HEK293 (cell line): ENCODE results near the gene C3orf20.
A peak's percentile ranks its signal among the peaks of the same experiment; 100 is the strongest.

Experiments
- CTCF ChIA-PET: fragments of 350-600 bp; formaldehyde crosslinking; extraction: SDS; loops from one replicate; lab custom pipeline; 2021; ENCODE audit warnings: antibody characterized with exemption; lab: Yijun Ruan, JAX
- POLR2A ChIA-PET: fragments of 300-600 bp; formaldehyde crosslinking; extraction: SDS; loops from one replicate; lab custom pipeline; 2020; ENCODE audit warnings: antibody characterized with exemption, inconsistent platforms; lab: Yijun Ruan, JAX
- H3K27ac ChIP-seq: fragments of 200-500 bp; sonication (Bioruptor generic); 2 replicates; pipeline ENCODE4 v1.5.1; 2014; ENCODE audit warnings: low read depth, low read length, control low read depth, inconsistent platforms; ENCODE audit errors: extremely low read depth
- H3K36me3 ChIP-seq, 2 experiments: fragments of 200-500 bp in 1 of 2; sonication (Bioruptor generic) in 1 of 2; 1 replicate in 1 of 2; 2 replicates in 1 of 2; pipeline ENCODE4 v1.5.1; 2014 to 2017; ENCODE audit warnings: inconsistent platforms in 2 of 2, low read length in 2 of 2; ENCODE audit not compliant: control insufficient read depth in 2 of 2, insufficient read depth in 1 of 2
- H3K4me1 ChIP-seq: fragments of 200-500 bp; sonication (Bioruptor generic); 2 replicates; pipeline ENCODE4 v1.5.1; 2014; ENCODE audit warnings: mild to moderate bottlenecking, low read length, inconsistent platforms; ENCODE audit not compliant: control insufficient read depth, insufficient read depth
- H3K4me3 ChIP-seq: 2 replicates; pipeline ENCODE4 v1.5.1; 2011; ENCODE audit warnings: low read depth, mild to moderate bottlenecking, control low read depth, low read length, moderate library complexity
- H3K9me3 ChIP-seq: fragments of 200-500 bp; sonication (Bioruptor generic); 2 replicates; pipeline ENCODE4 v1.5.1; 2014; ENCODE audit warnings: low read depth, low read length, inconsistent platforms; ENCODE audit not compliant: control insufficient read depth, insufficient read depth
- TRIM28 ChIP-seq: IDR thresholded peaks from 2 replicates; pipeline ENCODE4 v1.6.1; 2011; ENCODE audit warnings: low read length, control low read depth, borderline replicate concordance
- ZNF10 ChIP-seq: fragments of 450-650 bp; formaldehyde crosslinking; IDR thresholded peaks from 2 replicates; pipeline ENCODE4 v1.5.1; 2017; ENCODE audit warnings: missing biosample characterization, missing genetic modification characterization
- ZNF169 ChIP-seq: fragments of 450-650 bp; formaldehyde crosslinking; IDR thresholded peaks from 2 replicates; pipeline ENCODE4 v1.5.1; 2016; ENCODE audit warnings: missing biosample characterization, missing genetic modification characterization
- ZNF202 ChIP-seq: fragments of 450-650 bp; formaldehyde crosslinking; IDR thresholded peaks from 2 replicates; pipeline ENCODE4 v1.5.1; 2016; ENCODE audit warnings: missing biosample characterization, missing genetic modification characterization, borderline replicate concordance
- ZNF211 ChIP-seq: fragments of 450-650 bp; formaldehyde crosslinking; IDR thresholded peaks from 2 replicates; pipeline ENCODE4 v1.5.1; 2016; ENCODE audit warnings: low read depth, missing biosample characterization, missing genetic modification characterization
- ZNF214 ChIP-seq: fragments of 450-650 bp; formaldehyde crosslinking; IDR thresholded peaks from 2 replicates; pipeline ENCODE4 v1.5.1; 2017; ENCODE audit warnings: missing biosample characterization, mild to moderate bottlenecking, missing genetic modification characterization, borderline replicate concordance
- ZNF302 ChIP-seq: fragments of 450-650 bp; formaldehyde crosslinking; IDR thresholded peaks from 2 replicates; pipeline ENCODE4 v1.5.1; 2016; ENCODE audit warnings: missing biosample characterization, missing genetic modification characterization, low read depth
- ZNF600 ChIP-seq: fragments of 450-650 bp; formaldehyde crosslinking; IDR thresholded peaks from 2 replicates; pipeline ENCODE4 v1.5.1; 2016; ENCODE audit warnings: missing biosample characterization, missing genetic modification characterization
- ZNF677 ChIP-seq: fragments of 450-650 bp; IDR thresholded peaks from 2 replicates; pipeline ENCODE4 v1.5.0; 2018; ENCODE audit warnings: missing biosample characterization, mild to moderate bottlenecking, missing genetic modification characterization, moderate library complexity
- ZNF777 ChIP-seq: fragments of 450-650 bp; formaldehyde crosslinking; IDR thresholded peaks from 2 replicates; pipeline ENCODE4 v1.5.1; 2017; ENCODE audit warnings: missing biosample characterization, missing genetic modification characterization, borderline replicate concordance
- TF ChIP-seq, protein P1 (sequence below): fragments of 450-650 bp; formaldehyde crosslinking; IDR thresholded peaks from 2 replicates; pipeline ENCODE4 v1.5.1; 2017; ENCODE audit warnings: missing biosample characterization, missing genetic modification characterization
- TF ChIP-seq, protein P2 (sequence below): fragments of 450-650 bp; formaldehyde crosslinking; IDR thresholded peaks from 2 replicates; pipeline ENCODE4 v1.5.1; 2016; ENCODE audit warnings: missing biosample characterization, missing genetic modification characterization
- TF ChIP-seq, protein P3 (sequence below): fragments of 450-650 bp; formaldehyde crosslinking; optimal IDR thresholded peaks from 2 replicates; pipeline ENCODE3; 2016; ENCODE audit warnings: missing biosample characterization, mild to moderate bottlenecking, missing genetic modification characterization
- TF ChIP-seq, protein P4 (sequence below): fragments of 450-650 bp; formaldehyde crosslinking; IDR thresholded peaks from 2 replicates; pipeline ENCODE4 v1.5.1; 2016; ENCODE audit warnings: missing biosample characterization, missing genetic modification characterization
- TF ChIP-seq, protein P5 (sequence below): fragments of 450-650 bp; formaldehyde crosslinking; IDR thresholded peaks from 2 replicates; pipeline ENCODE4 v1.5.1; 2016; ENCODE audit warnings: missing biosample characterization, missing genetic modification characterization
- TF ChIP-seq, protein P6 (sequence below): fragments of 450-650 bp; formaldehyde crosslinking; IDR thresholded peaks from 2 replicates; pipeline ENCODE4 v1.5.1; 2016; ENCODE audit warnings: missing biosample characterization, missing genetic modification characterization
- TF ChIP-seq, protein P7 (sequence below): fragments of 450-650 bp; formaldehyde crosslinking; IDR thresholded peaks from 2 replicates; pipeline ENCODE4 v1.5.1; 2017; ENCODE audit warnings: missing biosample characterization, mild to moderate bottlenecking, missing genetic modification characterization, moderate library complexity

Gene C3orf20

DNA sequence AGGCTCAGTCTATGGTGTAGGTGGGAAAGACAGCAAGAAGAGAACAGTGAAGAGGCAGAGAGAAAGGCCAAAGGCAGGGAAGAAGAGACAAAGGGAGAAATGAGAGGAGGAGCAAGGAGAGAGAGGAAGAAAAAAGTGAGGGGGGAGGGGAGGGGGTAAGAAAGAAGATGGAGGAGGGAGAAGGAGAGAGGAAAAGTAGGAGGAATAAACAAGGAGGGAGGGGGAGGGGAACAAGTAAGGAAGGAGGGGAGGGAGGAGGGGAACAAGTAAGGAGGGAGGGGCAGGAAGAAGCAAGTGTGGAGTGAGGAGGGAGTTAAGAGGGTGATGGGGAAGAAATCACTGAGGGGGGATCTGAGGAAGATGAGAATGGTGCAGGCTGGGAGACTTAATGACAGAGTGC lies 98.3 kb downstream of the C3orf20 start (continued):
- TF ChIP-seq, protein P1, sequence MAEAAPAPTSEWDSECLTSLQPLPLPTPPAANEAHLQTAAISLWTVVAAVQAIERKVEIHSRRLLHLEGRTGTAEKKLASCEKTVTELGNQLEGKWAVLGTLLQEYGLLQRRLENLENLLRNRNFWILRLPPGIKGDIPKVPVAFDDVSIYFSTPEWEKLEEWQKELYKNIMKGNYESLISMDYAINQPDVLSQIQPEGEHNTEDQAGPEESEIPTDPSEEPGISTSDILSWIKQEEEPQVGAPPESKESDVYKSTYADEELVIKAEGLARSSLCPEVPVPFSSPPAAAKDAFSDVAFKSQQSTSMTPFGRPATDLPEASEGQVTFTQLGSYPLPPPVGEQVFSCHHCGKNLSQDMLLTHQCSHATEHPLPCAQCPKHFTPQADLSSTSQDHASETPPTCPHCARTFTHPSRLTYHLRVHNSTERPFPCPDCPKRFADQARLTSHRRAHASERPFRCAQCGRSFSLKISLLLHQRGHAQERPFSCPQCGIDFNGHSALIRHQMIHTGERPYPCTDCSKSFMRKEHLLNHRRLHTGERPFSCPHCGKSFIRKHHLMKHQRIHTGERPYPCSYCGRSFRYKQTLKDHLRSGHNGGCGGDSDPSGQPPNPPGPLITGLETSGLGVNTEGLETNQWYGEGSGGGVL (tag by site-specific recombination): peak; percentile 27; the same call in 1 of the 2 replicates
- TF ChIP-seq, all 188 proteins: peak for 2

DNA sequence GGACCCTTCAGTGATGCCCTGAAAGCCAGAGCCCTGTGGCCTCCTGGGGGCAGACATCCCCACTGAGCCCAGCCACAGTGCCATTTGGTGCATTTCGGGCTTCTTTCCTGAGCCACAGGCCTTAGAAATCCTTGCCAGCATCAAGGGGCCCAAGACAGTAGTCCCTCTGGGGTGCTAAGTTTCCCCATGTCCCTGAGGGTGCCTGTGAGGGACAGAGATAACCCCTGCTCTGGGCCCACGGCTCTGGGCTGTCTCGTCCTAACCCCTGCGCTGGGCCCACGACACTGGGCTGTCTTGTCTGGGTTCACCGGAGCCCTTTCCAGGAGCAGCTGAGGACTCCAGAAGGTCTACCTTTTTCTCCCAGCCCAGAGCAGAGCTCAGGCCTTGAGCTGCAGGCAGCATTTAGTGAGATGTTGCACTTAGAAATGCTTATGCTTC lies 98.8 kb downstream of the C3orf20 start:
- POLR2A ChIA-PET: no interaction called here
- Histone ChIP-seq H3K27ac (no peak overlapping the region), H3K4me1 (no peaks in the 10 kb centered on the region), H3K9me3 (no peaks in the 10 kb centered on the region), H3K4me3 (no peak overlapping the region), H3K36me3 (no peaks in the 10 kb centered on the region)
- no peak for TF ChIP-seq ZNF202 (tag by site-specific recombination)
- TF ChIP-seq, protein P2, sequence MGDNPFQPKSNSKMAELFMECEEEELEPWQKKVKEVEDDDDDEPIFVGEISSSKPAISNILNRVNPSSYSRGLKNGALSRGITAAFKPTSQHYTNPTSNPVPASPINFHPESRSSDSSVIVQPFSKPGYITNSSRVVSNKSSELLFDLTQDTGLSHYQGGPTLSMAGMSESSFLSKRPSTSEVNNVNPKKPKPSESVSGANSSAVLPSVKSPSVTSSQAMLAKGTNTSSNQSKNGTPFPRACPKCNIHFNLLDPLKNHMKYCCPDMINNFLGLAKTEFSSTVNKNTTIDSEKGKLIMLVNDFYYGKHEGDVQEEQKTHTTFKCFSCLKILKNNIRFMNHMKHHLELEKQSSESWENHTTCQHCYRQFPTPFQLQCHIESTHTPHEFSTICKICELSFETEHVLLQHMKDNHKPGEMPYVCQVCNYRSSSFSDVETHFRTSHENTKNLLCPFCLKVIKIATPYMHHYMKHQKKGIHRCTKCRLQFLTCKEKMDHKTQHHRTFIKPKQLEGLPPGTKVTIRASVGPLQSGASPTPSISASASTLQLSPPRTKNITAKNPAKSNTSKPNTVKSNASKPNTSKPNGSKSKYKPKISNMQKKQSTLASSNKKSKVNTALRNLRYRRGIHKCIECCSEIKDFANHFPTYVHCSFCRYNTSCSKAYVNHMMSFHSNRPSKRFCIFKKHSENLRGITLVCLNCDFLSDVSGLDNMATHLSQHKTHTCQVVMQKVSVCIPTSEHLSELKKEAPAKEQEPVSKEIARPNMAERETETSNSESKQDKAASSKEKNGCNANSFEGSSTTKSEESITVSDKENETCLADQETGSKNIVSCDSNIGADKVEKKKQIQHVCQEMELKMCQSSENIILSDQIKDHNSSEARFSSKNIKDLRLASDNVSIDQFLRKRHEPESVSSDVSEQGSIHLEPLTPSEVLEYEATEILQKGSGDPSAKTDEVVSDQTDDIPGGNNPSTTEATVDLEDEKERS: no peak
- no peak for TF ChIP-seq ZNF677 (tag by site-specific recombination)
- CTCF ChIA-PET: interaction anchor here (1.0 kb wide), 1 partner anchor 148 kb away, joined by 3 read pairs; no protein-coding TSS in a partner anchor

DNA sequence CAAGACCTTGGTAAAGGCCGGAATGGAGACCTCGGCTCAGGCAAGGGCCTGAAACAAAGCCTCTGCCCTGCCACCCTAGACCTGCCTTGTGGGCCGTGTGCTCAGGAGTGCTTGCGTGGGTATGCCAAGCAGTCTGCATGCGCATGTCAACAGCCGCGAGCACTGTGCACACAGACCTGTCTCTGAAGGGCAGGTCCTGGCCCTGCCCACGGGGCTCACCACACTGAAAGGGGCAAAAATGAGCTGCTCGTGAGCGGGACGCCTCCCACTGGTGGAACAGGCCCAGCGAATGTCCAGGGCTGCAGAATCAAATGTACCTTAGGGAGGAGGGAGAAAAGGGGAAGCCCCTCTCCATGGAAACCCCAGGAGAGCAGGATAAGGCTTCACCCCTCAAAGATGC lies 99.5 kb downstream of the C3orf20 start:
- CTCF ChIA-PET: interaction anchor here (0.8 to 1.0 kb wide), 2 partner anchors 9 to 147 kb away, joined by 3 read pairs; no protein-coding TSS in a partner anchor

DNA sequence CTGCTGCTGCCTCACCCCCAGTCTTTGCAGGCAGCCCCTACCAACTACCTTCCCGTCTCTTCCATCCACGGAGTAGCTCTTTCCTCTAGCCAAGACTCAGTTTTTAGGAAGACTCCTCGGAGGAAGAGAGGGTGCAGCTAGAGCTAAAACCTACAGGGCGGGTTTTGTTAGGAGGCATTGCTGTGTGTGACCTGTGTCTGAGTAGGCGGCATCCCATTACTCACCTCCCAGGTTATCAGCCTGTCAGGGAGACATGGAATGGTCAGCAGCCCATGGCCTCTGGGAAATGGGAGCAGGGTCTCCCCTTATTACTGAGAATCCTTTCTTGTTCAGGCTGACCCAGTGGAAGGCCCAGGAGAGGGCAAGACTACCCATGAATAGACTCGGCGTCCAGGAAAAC lies 100.1 kb downstream of the C3orf20 start:
- Histone ChIP-seq H3K27ac (no peak overlapping the region), H3K4me1 (no peaks in the 10 kb centered on the region), H3K4me3 (no peak overlapping the region), H3K36me3 (no peaks in the 10 kb centered on the region), H3K9me3 (no peaks in the 10 kb centered on the region)
- ChIA-PET CTCF (interaction anchor here (0.8 kb wide), 1 partner anchor 9 kb away, joined by 3 read pairs; no protein-coding TSS in a partner anchor), POLR2A (no interaction called here)
- TF ChIP-seq, protein P3, sequence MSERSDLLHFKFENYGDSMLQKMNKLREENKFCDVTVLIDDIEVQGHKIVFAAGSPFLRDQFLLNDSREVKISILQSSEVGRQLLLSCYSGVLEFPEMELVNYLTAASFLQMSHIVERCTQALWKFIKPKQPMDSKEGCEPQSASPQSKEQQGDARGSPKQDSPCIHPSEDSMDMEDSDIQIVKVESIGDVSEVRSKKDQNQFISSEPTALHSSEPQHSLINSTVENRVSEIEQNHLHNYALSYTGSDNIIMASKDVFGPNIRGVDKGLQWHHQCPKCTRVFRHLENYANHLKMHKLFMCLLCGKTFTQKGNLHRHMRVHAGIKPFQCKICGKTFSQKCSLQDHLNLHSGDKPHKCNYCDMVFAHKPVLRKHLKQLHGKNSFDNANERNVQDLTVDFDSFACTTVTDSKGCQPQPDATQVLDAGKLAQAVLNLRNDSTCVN (tag by site-specific recombination): no peak
- no peak for TF ChIP-seq ZNF600
- TF ChIP-seq ZNF169 (tag by site-specific recombination): no peak
- no peak for TF ChIP-seq ZNF211 (tag by site-specific recombination)
- no peak for TF ChIP-seq ZNF10 (tag by site-specific recombination)
- TF ChIP-seq, protein P4, sequence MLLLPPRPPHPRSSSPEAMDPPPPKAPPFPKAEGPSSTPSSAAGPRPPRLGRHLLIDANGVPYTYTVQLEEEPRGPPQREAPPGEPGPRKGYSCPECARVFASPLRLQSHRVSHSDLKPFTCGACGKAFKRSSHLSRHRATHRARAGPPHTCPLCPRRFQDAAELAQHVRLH (tag by site-specific recombination): no peak
- no peak for TF ChIP-seq TRIM28
- TF ChIP-seq, protein P5, sequence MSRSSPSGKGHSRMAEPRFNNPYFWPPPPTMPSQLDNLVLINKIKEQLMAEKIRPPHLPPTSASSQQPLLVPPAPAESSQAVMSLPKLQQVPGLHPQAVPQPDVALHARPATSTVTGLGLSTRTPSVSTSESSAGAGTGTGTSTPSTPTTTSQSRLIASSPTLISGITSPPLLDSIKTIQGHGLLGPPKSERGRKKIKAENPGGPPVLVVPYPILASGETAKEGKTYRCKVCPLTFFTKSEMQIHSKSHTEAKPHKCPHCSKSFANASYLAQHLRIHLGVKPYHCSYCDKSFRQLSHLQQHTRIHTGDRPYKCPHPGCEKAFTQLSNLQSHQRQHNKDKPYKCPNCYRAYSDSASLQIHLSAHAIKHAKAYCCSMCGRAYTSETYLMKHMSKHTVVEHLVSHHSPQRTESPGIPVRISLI: no peak
- no peak for TF ChIP-seq ZNF777
- TF ChIP-seq, protein P6, sequence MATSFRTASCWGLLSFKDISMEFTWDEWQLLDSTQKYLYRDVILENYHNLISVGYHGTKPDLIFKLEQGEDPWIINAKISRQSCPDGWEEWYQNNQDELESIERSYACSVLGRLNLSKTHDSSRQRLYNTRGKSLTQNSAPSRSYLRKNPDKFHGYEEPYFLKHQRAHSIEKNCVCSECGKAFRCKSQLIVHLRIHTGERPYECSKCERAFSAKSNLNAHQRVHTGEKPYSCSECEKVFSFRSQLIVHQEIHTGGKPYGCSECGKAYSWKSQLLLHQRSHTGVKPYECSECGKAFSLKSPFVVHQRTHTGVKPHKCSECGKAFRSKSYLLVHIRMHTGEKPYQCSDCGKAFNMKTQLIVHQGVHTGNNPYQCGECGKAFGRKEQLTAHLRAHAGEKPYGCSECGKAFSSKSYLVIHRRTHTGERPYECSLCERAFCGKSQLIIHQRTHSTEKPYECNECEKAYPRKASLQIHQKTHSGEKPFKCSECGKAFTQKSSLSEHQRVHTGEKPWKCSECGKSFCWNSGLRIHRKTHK (tag by site-specific recombination): no peak
- no peak for TF ChIP-seq ZNF302 (tag by site-specific recombination)
- no peak for TF ChIP-seq ZNF214 (tag by site-specific recombination)

More for the DNA sequence above, 99.5 kb downstream of the C3orf20 start:
- POLR2A ChIA-PET: no interaction called here
- Histone ChIP-seq H3K9me3 (no peaks in the 10 kb centered on the region), H3K4me3 (no peak overlapping the region), H3K27ac (no peak overlapping the region), H3K4me1 (no peaks in the 10 kb centered on the region), H3K36me3 (no peaks in the 10 kb centered on the region)
- no peak for TF ChIP-seq ZNF202 (tag by site-specific recombination)
- TF ChIP-seq, protein P7, sequence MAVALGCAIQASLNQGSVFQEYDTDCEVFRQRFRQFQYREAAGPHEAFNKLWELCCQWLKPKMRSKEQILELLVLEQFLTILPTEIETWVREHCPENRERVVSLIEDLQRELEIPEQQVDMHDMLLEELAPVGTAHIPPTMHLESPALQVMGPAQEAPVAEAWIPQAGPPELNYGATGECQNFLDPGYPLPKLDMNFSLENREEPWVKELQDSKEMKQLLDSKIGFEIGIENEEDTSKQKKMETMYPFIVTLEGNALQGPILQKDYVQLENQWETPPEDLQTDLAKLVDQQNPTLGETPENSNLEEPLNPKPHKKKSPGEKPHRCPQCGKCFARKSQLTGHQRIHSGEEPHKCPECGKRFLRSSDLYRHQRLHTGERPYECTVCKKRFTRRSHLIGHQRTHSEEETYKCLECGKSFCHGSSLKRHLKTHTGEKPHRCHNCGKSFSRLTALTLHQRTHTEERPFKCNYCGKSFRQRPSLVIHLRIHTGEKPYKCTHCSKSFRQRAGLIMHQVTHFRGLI (tag by site-specific recombination): no peak
